MG63 (cell line): ENCODE measurements around the gene ZFHX2. TPM values are rescaled to one million over a fixed set of nuclear protein-coding genes. Genes with fewer than 3 reads are reported as not detected.

Experiments
- DNase-seq: peaks from one replicate; pipeline ENCODE4 v3.0.0-alpha.2; 2020
- H3K27me3 ChIP-seq: fragments of 250-450 bp; sonication (Bioruptor Pico); 2 replicates; pipeline ENCODE4 v1.5.1; 2020; ENCODE audit warnings: mild to moderate bottlenecking, moderate library complexity
- H3K36me3 ChIP-seq: fragments of 250-450 bp; sonication (Bioruptor Pico); 2 replicates; pipeline ENCODE4 v1.5.1; 2020; ENCODE audit warnings: mild to moderate bottlenecking, moderate library complexity
- H3K4me3 ChIP-seq: fragments of 250-450 bp; sonication (Bioruptor Pico); 2 replicates; pipeline ENCODE4 v1.5.1; 2020; ENCODE audit warnings: mild to moderate bottlenecking, moderate library complexity
- H3K9me3 ChIP-seq: fragments of 250-450 bp; sonication (Bioruptor Pico); 2 replicates; pipeline ENCODE4 v1.5.1; 2020; ENCODE audit warnings: mild to moderate bottlenecking, moderate library complexity
- total RNA-seq: library from RNA; depleted of rRNA; stranded (reverse); fragments of >200 nt; shearing (Covaris generic); gene quantifications from 2 replicates; pipeline ENCODE4 v1.2.3, GENCODE V29; 2014; ENCODE audit warnings: low replicate concordance

Gene ZFHX2
- total RNA-seq, 1 experiment from 2014 or later, result not detected

- Histone ChIP-seq H3K4me3 (peak overlapping the region; percentile 92), H3K36me3 (no peaks in the 10 kb centered on the region; the same call in 1 of the 2 replicates), H3K27me3 (no peaks in the 10 kb centered on the region), H3K9me3 (no peaks in the 10 kb centered on the region)
- DNase-seq, result no peak
Observed at GRCh38 chr14:23555533-23555881, 3.9 kb upstream of the ZFHX2 start.

GRCh38 chr14:23550812-23551265 lies 726 bp downstream of the ZFHX2 start:
- DNase-seq, result peak; percentile 32
- no peaks in the 10 kb centered on the region for H3K27me3 ChIP-seq
- H3K36me3 ChIP-seq, result no peaks in the 10 kb centered on the region
- no peaks in the 10 kb centered on the region for H3K9me3 ChIP-seq
- H3K4me3 ChIP-seq, result peak overlapping the region; percentile 59

- peak overlapping the region; percentile 59 for H3K4me3 ChIP-seq
- no peaks in the 10 kb centered on the region for H3K36me3 ChIP-seq
- H3K9me3 ChIP-seq, result no peaks in the 10 kb centered on the region
- no peaks in the 10 kb centered on the region for H3K27me3 ChIP-seq
- DNase-seq, result no peak
Observed at GRCh38 chr14:23550131-23550811, 1.3 kb downstream of the ZFHX2 start.

GRCh38 chr14:23548351-23549318 lies 2.9 kb downstream of the ZFHX2 start:
- DNase-seq, result no peak
- Histone ChIP-seq H3K9me3 (no peaks in the 10 kb centered on the region), H3K36me3 (no peaks in the 10 kb centered on the region), H3K4me3 (no peak overlapping the region), H3K27me3 (no peaks in the 10 kb centered on the region)

- DNase-seq, result no peak
- no peaks in the 10 kb centered on the region for H3K9me3 ChIP-seq
- no peaks in the 10 kb centered on the region for H3K36me3 ChIP-seq
- H3K4me3 ChIP-seq, result no peak overlapping the region
- no peaks in the 10 kb centered on the region for H3K27me3 ChIP-seq
Observed at GRCh38 chr14:23547924-23548323, 3.6 kb downstream of the ZFHX2 start.

- Histone ChIP-seq H3K4me3 (no peak overlapping the region), H3K27me3 (no peaks in the 10 kb centered on the region), H3K9me3 (no peaks in the 10 kb centered on the region), H3K36me3 (no peaks in the 10 kb centered on the region)
- DNase-seq, result no peak
Observed at GRCh38 chr14:23546450-23547035, 5.0 kb downstream of the ZFHX2 start.

GRCh38 chr14:23545740-23546365 lies 5.7 kb downstream of the ZFHX2 start:
- H3K27me3 ChIP-seq, result no peaks in the 10 kb centered on the region
- no peak overlapping the region for H3K4me3 ChIP-seq
- no peaks in the 10 kb centered on the region for H3K9me3 ChIP-seq
- no peak for DNase-seq
- H3K36me3 ChIP-seq, result no peaks in the 10 kb centered on the region

GRCh38 chr14:23544511-23545447 lies 6.8 kb downstream of the ZFHX2 start:
- Histone ChIP-seq H3K27me3 (no peaks in the 10 kb centered on the region), H3K9me3 (no peaks in the 10 kb centered on the region), H3K36me3 (no peaks in the 10 kb centered on the region), H3K4me3 (no peak overlapping the region)
- no peak for DNase-seq

GRCh38 chr14:23543403-23543802 lies 8.2 kb downstream of the ZFHX2 start:
- H3K4me3 ChIP-seq, result no peak overlapping the region
- no peaks in the 10 kb centered on the region for H3K27me3 ChIP-seq
- H3K36me3 ChIP-seq, result no peaks in the 10 kb centered on the region
- H3K9me3 ChIP-seq, result no peaks in the 10 kb centered on the region
- no peak for DNase-seq

GRCh38 chr14:23542261-23542660 lies 9.3 kb downstream of the ZFHX2 start:
- Histone ChIP-seq H3K4me3 (no peak overlapping the region), H3K36me3 (no peaks in the 10 kb centered on the region), H3K9me3 (no peaks in the 10 kb centered on the region), H3K27me3 (no peaks in the 10 kb centered on the region)
- DNase-seq, result no peak

- Histone ChIP-seq H3K4me3 (no peak overlapping the region), H3K27me3 (no peaks in the 10 kb centered on the region), H3K9me3 (no peaks in the 10 kb centered on the region), H3K36me3 (no peaks in the 10 kb centered on the region)
- DNase-seq, result no peak
Observed at GRCh38 chr14:23540141-23540469, 11.5 kb downstream of the ZFHX2 start.

- H3K9me3 ChIP-seq, result no peaks in the 10 kb centered on the region
- H3K36me3 ChIP-seq, result no peaks in the 10 kb centered on the region
- no peaks in the 10 kb centered on the region for H3K27me3 ChIP-seq
- DNase-seq, result peak; percentile 15
- no peak overlapping the region for H3K4me3 ChIP-seq
Observed at GRCh38 chr14:23539248-23540140, 12.1 kb downstream of the ZFHX2 start.

GRCh38 chr14:23538785-23539184 lies 12.8 kb downstream of the ZFHX2 start:
- Histone ChIP-seq H3K9me3 (no peaks in the 10 kb centered on the region), H3K27me3 (no peaks in the 10 kb centered on the region), H3K4me3 (no peak overlapping the region), H3K36me3 (no peaks in the 10 kb centered on the region)
- no peak for DNase-seq

- Histone ChIP-seq H3K9me3 (no peaks in the 10 kb centered on the region), H3K36me3 (no peaks in the 10 kb centered on the region), H3K4me3 (no peak overlapping the region), H3K27me3 (no peaks in the 10 kb centered on the region)
- no peak for DNase-seq
Observed at GRCh38 chr14:23538050-23538718, 13.4 kb downstream of the ZFHX2 start.
